ENCODE measurements around the gene NLK.

The NLK gene

DNA sequence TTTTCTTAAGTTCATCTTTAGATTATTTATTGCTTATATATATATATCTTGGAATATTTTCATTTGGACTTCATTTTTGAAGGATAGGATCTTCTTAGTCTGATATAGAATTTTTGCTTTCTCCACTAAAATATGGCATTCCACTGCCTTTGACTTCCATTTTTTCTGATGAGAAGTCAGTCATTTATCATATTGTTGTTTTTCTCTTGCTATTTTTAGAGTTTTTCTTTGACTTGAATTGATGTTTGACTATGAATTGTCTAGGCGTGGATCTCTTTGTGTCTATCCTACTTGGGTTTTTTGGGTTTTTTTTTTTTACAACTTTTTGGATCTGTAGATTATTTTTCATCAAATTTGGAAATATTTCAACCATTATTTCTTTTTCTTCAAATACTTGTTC is 67.7 kb downstream of the NLK start:
- DNase-seq (ENCODE audit: extremely low read depth in 1 of 2, low read depth in 1 of 2) = no peak

DNA sequence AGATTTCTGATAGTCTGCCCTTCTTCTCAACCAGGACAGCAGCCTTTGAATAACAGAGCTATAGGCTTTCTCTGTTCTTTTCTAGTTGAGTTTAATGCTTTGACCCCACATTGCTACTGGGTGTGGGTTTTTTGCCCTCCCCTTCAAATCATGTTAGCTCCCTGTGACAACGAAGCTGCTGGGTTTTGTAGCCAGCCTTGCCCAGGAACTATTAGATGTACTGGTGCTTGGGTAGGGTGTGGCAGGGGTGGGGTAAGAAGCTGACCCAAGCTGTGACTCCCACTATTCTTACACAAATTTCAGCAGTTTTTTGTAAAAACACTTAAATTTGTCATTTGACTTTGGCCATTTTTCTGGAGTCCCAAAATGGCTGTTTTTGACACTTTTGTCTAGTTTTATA is 69.7 kb downstream of the NLK start:
- no peak for DNase-seq (ENCODE audit: extremely low read depth in 1 of 2, low read depth in 1 of 2)

DNA sequence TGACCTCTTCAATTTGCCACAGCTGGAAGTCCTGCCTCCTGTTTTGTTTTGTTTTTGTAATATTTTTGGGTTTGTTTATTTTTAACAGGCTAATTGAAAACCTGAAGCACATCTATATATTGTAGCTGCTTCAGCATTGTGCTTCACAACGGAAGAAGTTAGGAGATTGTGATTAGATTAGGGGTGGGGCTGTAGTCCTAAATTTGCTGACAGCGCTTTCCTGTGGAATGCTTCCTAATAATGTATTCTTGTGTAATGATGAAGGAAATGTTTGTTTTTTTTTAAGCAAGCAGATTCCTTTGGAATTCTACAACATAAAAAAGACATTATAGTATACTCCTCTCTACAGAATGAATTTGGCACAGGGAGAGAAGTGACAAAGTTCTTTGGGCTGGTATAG is 70.1 kb downstream of the NLK start:
- DNase-seq (ENCODE audit: extremely low read depth in 1 of 2, low read depth in 1 of 2) = no peak

DNA sequence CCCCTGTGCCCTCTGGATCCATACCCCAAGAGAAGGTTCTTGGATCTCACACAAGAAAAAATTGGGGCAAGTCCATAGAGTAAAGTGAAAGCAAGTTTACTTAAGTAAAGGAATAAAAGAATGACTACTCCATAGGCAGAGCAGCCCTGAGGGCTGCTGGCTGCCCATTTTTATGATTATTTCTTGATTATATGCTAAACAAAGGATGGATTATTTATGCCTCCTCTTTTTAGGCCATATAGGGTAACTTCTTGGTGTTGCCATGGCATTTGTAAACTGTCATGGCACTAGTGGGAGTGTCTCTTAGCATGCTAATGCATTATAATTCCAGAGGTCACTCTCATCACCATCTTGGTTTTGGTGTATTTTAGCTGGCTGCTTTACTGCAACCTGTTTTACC is 70.8 kb downstream of the NLK start:
- DNase-seq (ENCODE audit: extremely low read depth in 1 of 2, low read depth in 1 of 2) = no peak

DNA sequence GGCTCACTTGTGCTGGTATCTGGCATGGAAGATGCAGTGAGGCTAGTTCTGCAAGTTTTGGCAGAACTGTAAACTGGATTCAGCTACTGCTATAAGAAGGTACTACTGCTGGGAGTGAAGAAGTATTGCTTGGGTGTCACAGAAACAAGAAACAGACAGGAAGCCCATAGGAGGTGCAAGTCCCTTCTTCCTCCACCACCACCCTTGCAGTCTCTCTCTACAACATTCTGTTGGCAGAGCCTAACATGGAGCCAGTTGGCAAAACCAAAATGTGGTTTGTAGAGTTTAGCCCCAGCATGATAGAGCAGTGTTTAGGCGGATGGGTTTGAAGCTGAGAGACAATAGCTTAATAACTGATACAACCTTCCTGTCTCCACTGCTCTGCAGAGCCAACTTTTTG is 72.6 kb downstream of the NLK start:
- no peak for DNase-seq (ENCODE audit: extremely low read depth in 1 of 2, low read depth in 1 of 2)

DNA sequence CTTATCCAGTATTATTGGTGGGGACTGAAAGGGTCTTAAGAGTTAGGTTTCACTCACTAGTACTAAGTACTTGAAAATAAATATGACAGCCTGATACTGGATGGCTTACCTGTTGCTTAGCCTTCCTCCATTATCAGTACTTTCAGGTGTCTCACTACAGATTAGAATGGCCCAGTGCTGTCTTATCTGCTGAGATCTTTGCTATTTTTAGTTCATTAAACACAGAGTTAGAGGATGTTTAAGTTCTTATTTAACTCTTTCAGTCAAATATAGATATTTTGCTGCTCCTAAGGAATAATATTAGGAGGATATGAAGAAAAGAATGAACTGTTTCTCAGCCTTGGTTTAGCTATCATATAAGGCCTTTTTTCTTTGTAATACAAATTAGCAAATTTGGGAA is 74.8 kb downstream of the NLK start:
- DNase-seq (ENCODE audit: extremely low read depth in 1 of 2, low read depth in 1 of 2) = no peak

DNA sequence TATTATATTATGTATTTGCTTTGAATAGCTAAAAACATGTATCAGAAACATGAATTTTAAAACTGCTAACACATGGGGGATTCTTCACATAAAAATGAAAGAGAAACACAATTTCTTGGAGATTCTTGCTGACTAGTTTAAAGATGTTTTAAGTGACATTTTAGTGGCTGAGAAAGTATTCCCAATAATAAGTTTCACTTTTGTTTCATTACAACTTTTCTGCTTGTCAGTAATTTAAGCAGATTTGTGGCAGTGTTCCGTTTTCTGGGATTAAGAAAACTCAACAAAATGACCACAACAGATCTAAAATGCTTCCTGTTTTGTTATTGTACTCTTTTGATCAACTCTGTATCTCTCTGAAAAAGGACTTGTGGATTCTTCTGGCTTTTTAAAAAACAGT is 75.9 kb downstream of the NLK start:
- no peak for DNase-seq (ENCODE audit: extremely low read depth in 1 of 2, low read depth in 1 of 2)

DNA sequence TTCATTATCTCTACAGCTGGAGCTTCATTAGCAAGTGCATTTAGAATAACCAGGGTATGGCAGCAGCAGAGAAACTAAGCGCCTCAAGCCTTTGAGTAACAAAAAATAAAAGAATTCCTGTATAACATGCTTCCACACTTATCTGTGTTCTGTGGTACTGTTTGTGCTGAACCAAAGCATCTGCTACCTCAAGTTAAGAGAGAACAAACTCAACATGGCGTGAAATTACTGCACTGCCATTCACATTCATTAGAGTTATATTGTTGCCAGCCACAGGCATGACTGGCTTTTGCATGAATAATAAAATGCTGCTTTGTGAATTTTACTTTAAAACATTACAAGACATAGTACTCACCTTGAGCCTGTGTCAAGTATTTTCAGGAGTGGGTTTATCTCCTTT is 76.6 kb downstream of the NLK start:
- DNase-seq (ENCODE audit: extremely low read depth in 1 of 2, low read depth in 1 of 2) = no peak

DNA sequence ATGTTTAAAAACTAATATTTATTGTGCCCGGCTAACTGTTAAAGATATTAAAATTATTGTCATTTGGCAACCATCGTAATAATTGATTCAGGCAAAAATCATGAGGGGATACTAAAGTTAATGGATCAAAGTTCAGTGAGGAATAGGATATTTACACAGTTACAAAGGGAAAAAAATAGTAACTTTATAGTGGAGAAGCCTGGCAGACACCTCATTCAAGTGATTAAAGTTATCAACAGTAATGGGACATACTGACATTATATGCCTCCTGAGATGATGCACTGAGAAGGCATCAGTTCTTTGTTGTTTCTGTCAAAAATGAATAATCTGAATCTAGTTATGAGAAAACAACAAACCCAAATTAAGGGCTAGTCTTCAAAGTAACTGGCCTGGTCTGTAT is 77.1 kb downstream of the NLK start:
- no peak for DNase-seq (ENCODE audit: extremely low read depth in 1 of 2, low read depth in 1 of 2)

DNA sequence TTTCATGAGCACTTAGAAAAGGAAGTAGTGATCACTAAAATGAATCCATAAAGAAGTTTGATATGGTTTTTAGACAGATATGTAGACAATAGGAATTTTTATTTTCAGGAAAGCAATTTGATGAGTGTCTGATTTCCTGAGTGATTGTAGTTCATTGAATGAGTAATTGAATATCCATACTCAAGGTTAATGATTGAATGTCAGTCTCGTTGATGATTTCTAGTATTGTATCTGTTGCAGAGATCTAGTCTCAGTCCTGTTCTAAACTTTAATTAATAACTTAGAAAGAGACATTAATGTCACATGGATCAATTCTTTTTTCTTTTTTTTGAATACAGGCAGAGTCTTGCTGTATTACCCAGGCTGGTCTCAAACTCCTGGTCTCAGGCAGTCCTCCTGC is 78.3 kb downstream of the NLK start:
- DNase-seq (ENCODE audit: extremely low read depth in 1 of 2, low read depth in 1 of 2) = no peak

DNA sequence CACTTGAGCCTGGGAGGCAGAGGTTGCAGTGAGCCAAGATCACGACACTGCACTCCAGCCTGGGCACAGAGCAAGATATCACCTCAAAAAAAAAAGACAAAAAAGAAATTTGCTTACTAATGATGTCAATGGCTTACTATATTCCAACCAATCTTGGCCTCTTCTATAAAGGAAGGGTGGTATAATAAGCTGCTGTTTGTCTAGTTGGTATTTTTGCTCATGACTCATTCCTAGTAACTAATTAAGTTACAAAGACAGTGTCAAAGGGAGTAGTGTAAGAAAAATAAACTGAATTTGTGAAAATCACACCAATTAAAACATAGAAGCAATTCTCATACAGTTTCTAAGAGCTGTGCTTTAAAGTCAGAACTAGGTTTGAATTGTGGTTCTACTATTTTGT is 82.5 kb downstream of the NLK start:
- DNase-seq (ENCODE audit: extremely low read depth in 1 of 2, low read depth in 1 of 2) = no peak

DNA sequence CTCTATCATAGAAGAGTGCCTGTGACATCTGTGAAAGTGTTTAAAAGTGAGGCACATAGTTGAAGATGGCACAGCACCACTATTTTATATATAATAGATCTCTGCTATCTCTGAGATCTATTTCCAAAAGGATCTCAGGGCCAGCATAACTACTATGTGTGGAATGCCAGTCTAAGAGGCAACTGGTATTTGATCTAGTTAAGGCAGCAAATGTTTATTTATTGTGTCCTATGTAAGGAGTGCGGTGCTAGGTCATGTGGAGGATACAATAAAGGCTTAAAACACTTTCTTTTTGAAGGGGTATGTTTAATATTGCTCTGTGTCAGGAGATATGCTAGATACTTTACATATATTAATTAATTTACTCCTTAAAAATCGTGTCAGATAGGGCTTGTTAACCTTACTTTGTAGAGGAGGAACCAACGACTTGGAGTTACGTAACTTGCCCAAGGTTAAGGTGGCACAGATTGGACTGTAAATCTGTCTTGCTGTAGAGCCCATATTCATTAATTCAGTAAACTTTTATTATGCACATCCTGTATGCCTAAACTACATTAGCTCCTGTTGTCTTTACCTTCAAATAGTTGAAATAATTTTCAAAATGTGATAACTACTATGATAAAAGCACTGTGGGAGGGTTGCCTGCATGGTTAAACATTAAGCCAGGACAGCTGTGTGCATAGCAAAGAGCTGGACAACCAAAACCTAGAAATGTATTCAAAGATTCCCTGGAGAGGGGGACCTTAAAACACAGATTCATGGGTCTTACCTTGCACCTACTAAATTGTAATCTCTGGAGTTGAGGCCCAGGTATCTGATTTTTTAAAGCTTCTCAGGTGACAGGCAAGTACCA is 83.3 kb downstream of the NLK start:
- DNase-seq (ENCODE audit: extremely low read depth in 1 of 2, low read depth in 1 of 2) = no peak

DNA sequence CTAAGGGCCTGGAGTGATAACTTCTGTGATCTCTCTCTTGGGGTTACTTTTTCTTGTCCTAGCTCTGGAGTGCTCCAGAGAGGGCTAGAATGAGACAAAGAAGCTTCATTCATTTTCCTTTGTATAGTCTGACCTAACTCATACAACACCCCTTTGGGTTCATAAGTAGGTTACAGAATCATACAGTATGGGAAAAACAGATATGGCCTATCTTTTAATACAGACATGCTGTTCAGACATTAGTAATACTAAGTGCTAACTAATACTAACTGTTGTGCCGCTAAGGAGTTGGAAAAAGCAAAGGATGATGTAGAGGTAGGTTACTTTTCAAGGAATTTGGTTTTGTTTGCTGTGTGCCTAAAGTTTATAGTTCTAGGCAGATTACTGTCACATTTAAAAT is 84.7 kb downstream of the NLK start:
- no peak for DNase-seq (ENCODE audit: extremely low read depth in 1 of 2, low read depth in 1 of 2)

DNA sequence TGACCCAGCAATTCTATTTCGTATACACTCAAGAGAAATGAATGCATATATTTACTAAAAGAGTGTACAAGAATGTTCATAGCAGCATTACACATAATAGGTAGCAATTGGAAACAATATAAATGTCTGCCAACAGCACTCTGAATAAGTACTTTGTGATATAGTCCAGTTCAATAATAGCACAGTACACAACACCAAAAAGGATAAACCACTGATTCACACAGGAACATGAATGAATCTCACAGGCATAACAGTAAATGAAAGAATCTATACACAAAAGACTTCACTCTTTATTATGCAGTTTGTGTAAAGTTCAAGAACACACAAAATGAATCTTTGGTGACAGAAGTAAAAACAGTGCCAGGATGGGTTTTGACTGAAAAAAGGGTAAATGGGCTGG is 86.3 kb downstream of the NLK start:
- no peak for DNase-seq (ENCODE audit: extremely low read depth in 1 of 2, low read depth in 1 of 2)

DNA sequence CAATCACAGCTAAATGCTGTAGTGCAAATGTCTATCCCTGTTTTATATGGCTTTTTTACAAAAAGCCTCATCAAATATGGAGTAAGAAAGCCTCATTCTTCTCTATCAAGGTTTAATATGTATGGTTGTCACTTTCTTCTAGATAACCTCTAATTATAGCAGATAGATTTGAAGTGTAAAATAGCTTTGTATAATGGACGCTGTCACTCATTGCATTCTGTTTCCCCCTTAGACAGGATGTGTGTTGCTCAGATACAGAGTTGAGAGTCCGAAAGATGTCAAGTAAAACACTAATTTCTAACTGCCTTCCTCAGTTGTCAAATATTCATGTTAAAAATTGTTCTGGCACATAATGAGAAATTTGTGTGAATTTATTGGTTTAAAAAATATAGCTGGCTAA is 88.0 kb downstream of the NLK start:
- DNase-seq (ENCODE audit: extremely low read depth in 1 of 2, low read depth in 1 of 2) = no peak

DNA sequence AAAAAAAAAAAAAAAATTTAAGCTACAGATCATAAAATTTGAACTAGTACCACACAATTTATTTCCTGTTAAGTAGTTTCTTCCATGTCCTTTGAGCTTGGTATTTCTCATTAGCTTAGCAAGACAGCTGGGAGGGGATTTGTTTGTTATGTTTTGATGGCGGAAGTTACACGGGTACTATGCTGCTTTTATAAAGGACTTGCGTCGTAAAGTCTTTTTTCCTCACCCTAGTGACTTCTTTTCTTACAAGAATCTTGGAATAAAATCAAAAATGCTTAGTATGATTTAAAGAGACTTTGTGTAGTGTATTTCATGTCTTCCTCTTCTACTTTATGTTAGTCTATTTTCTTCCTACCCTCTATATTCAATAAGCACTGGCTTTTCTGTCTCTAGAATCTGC is 89.1 kb downstream of the NLK start:
- DNase-seq (ENCODE audit: extremely low read depth in 1 of 2, low read depth in 1 of 2) = no peak

DNA sequence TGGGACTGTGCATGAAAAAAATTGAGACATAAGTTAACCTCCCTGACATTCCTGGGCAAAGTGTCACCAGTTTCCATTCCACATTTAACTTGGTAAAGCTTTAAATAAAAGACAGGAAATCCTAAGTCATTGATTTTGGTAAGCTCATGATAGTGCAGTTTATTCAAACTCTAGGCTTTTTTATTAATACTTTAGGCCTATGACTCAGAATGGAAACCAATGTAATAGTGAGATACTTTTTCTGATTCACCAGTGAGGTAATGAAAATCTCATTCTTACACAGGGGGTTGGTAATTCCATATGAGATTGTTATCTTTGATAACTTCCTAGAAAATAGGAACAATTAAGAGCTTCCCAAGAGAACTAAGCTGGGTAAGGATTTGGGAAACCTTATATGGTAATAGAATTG is 91.1 kb downstream of the NLK start:
- DNase-seq (ENCODE audit: extremely low read depth in 1 of 2, low read depth in 1 of 2) = no peak

DNA sequence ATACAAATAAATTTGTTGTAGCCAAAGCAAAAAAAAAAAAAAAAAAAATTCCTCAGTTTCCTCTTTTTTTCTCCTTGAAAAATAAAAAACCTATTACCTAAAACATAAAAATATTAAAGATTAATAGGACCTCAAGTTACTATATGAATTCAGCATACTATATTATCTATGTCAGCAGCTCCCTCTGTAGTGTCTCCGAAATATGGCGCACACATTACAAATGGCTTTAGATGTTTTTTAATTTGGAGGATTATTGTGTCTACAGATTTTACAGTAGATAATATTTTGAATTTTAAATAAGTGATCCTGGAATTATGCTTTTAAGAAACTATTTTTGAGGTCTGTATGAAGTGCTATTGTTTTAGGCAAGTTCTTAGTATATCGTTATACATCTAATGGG is 94.4 kb downstream of the NLK start:
- no peak for DNase-seq (ENCODE audit: extremely low read depth in 1 of 2, low read depth in 1 of 2)

DNA sequence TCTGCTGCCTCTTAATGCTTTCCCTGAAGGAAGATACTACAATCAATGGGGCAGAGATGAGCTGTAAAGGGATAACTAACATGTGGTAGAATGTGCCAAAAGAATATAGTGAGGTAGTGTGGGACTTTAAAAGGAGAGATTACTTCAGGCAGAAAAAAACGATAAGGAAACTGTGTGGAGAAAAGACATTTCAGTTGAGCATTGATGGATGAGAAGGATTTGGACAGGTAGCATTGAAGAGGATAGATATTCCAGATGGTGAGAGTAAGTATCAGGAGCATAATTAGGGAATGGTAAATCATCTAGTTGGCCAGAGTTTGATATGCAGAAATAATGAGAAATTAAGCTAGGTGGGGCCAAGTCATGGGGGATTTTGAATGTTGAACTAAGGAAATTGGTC is 97.3 kb downstream of the NLK start:
- no peak for DNase-seq (ENCODE audit: extremely low read depth in 1 of 2, low read depth in 1 of 2)

DNA sequence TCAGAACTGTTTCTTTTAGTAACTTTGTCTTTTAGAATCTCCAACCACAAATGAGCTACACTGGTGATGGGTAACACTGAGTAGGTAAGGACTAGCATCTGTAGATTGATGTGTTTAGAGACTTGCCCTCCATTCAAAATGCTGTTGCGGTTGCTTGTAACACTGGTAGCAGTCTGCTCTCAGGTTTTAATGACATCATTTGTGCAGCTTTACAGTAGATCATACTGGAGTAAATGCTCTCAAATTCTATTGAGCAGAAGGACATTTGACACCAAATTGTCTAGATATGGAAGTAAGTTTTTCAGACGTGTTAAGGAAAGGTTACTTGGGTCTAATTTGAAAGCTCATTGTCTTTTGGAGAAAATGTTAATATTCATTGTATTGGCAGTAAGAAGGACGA is 98.8 kb downstream of the NLK start:
- DNase-seq (ENCODE audit: extremely low read depth in 1 of 2, low read depth in 1 of 2) = no peak

DNA sequence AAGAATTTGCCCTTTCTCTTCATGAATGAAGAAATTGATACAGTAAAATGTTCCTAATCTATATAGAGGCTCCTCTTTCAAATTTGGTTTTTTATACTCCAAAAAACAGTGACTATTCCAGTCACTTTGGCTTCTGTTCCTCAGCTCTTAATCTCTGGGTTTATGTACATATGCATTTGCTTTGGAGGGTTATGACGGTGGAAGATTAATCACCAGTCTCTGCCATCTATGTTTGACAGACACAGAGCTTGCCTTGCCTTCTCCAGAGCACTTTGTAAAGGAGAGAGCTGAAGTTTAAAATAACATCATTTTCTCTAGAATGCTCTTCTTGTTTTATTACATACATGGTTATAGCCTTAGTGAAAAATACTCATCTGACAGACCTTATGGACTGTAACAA is 99.3 kb downstream of the NLK start:
- no peak for DNase-seq (ENCODE audit: extremely low read depth in 1 of 2, low read depth in 1 of 2)

DNA sequence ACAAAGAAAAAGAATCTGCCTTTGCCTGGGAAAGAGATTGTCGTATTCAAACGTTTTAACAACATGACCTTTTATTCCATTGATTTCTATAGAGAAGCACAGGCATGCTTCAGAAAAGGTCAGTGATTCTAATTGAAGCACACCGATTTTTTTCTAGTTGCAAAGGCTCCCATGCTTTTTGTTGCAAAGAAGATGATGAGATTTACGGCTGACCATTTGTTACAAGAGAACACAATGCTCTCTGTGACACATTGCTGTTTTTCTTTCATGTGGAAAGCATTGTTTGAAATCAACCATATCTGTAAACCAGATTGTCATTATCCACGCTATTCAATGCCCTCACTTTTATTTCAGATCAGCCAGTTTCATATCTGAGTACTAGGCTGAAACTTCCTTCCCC is 99.8 kb downstream of the NLK start:
- no peak for DNase-seq (ENCODE audit: extremely low read depth in 1 of 2, low read depth in 1 of 2)

DNA sequence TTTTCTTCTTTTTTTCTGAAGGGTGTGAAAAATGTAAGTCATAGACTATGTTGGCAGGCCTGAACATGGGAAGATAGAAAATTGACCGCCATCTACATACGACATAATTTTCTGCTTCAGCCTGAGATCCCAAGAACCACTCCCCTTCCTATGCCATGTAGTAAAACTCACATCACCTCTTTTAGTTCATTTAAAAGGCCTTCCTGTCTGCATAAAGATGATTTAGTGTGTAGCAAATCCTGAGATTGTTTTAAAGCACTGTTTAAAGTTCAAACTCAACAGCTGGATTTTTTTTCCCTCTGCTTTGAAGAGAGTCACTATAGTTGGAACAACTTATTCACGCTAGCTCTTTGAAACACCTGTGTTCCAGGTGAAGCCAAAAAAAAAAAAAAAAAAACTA is 101.5 kb downstream of the NLK start:
- no peak for DNase-seq (ENCODE audit: extremely low read depth in 1 of 2, low read depth in 1 of 2)
